ENCODE results near the gene RBBP4. TPM values are rescaled to one million over a fixed set of nuclear protein-coding genes. Genes with fewer than 3 reads are reported as not detected.

Gene RBBP4
- total and polyA plus RNA-seq, 2 of the 8 experiments (the other 6 are each of a cell fraction or from before 2014, with no cell fraction given) = 147 to 397 TPM

- Histone ChIP-seq H2BK5ac (ENCODE audit: low read depth, low read length) (no peak overlapping the region), H3K36me3 (ENCODE audit: control insufficient read depth in 2 of 4, insufficient read depth in 4 of 4, low read length in 3 of 4) (peaks cover 0 to 7% (median 0%) of the 10 kb centered on the region in 4 experiments; a peak in 2 of 8 replicates), H4K91ac (replicated peaks; ENCODE audit: insufficient read length, low read length) (no peak overlapping the region), H2BK20ac (ENCODE audit: low read length) (no peak overlapping the region), H2BK12ac (ENCODE audit: low read depth, low read length) (no peak overlapping the region), H3K23ac (ENCODE audit: insufficient read length) (no peak overlapping the region), H3K56ac (replicated peaks; ENCODE audit: insufficient read length, low read depth, low read length) (no peak overlapping the region), H3K4me1 (replicated peaks in 1 of 4; ENCODE audit: control insufficient read depth in 3 of 4, insufficient read depth in 4 of 4, low read length in 3 of 4) (no peaks in the 10 kb centered on the region), H3K79me1 (ENCODE audit: low read depth, low read length) (no peaks in the 10 kb centered on the region), H2AFZ (ENCODE audit: low read length) (no peak overlapping the region), H3K18ac (ENCODE audit: extremely low read depth, low read length) (no peak overlapping the region), H3K4ac (replicated peaks; ENCODE audit: insufficient read length, low read depth, low read length) (no peak overlapping the region), H2AK5ac (ENCODE audit: low read depth, low read length) (no peak overlapping the region), H3K27me3 (replicated peaks in 1 of 4; ENCODE audit: control insufficient read depth in 3 of 4, extremely low read depth in 1 of 4, insufficient read depth in 3 of 4, low read length in 3 of 4) (no peaks in the 10 kb centered on the region), H3K9ac (replicated peaks in 1 of 4; ENCODE audit: extremely low read depth in 1 of 4, low read depth in 3 of 4, low read length in 3 of 4) (no peak overlapping the region), H3K27ac (ENCODE audit: low read depth, low read length) (no peak overlapping the region), H3K23me2 (ENCODE audit: low read depth, low read length) (no peaks in the 10 kb centered on the region), H2BK15ac (ENCODE audit: low read length) (no peak overlapping the region), H4K20me1 (replicated peaks in 1 of 2; ENCODE audit: control insufficient read depth in 1 of 2, insufficient read depth in 2 of 2, low read length in 2 of 2) (no peaks in the 10 kb centered on the region), H4K5ac (ENCODE audit: insufficient read length, low read depth, low read length) (no peak overlapping the region), H3K4me3 (ENCODE audit: extremely low read depth in 1 of 4, insufficient read depth in 2 of 4, low read depth in 3 of 4, low read length in 4 of 4) (no peak overlapping the region), H3K79me2 (ENCODE audit: control insufficient read depth in 1 of 2, insufficient read depth in 2 of 2, low read length in 2 of 2) (no peaks in the 10 kb centered on the region), H3K14ac (ENCODE audit: insufficient read length) (no peak overlapping the region), H3K4me2 (ENCODE audit: insufficient read depth in 1 of 2, low read depth in 2 of 2, low read length in 2 of 2) (no peak overlapping the region), H2BK120ac (replicated peaks; ENCODE audit: low read depth, low read length) (no peak overlapping the region), H3K9me3 (ENCODE audit: insufficient read depth in 2 of 2, low read depth in 1 of 2, low read length in 1 of 2) (no peaks in the 10 kb centered on the region), H4K8ac (ENCODE audit: extremely low read depth, insufficient read depth, low read length) (no peak overlapping the region)
- WGBS, 2 experiments (ENCODE audit: extremely low coverage in 1 of 2, insufficient coverage in 1 of 2, insufficient read length in 1 of 2, insufficient replicate concordance in 2 of 2, low coverage in 1 of 2, low lambda C conversion rate in 2 of 2, missing lambda C conversion rate in 1 of 2) = 90% methylated on average over 5 of the region's 5 CpGs; no CpG with 5 or more reads in 1 of the 2 experiments
- DNase-seq (ENCODE audit: low read depth in 1 of 2, low spot score in 2 of 2) (no peak), FAIRE-seq (no peak)
- CTCF ChIA-PET (ENCODE audit: partially characterized antibody) = interaction anchor here (0.6 to 2.5 kb wide), 9 partner anchors 9 to 267 kb away, joined by 3 to 8 read pairs (median 5); no protein-coding TSS in a partner anchor
- POLR2A ChIA-PET (ENCODE audit: partially characterized antibody) = interaction anchor here (0.6 to 2.5 kb wide), 8 partner anchors 8 to 223 kb away, joined by 3 to 9 read pairs (median 4); no protein-coding TSS in a partner anchor
- TF ChIP-seq CBX5 (IDR thresholded peaks at IDR 0.05; ENCODE audit: low read depth, low read length) (no peak), POLR2AphosphoS5 (IDR thresholded peaks at IDR 0.05; ENCODE audit: low read depth, low read length) (no peak), TAF7 (optimal IDR thresholded peaks at IDR 0.05; ENCODE audit: borderline replicate concordance, low read depth, low read length) (no peak), CEBPB (IDR thresholded peaks at IDR 0.05; ENCODE audit: low read depth, low read length) (no peak), GABPA (IDR thresholded peaks at IDR 0.05; ENCODE audit: borderline replicate concordance, insufficient read depth, low read length) (no peak), POU5F1 (IDR thresholded peaks at IDR 0.05; ENCODE audit: low read depth, low read length) (no peak), RNF2 (IDR thresholded peaks at IDR 0.05; ENCODE audit: borderline replicate concordance, low read depth, low read length, missing control alignments, poor library complexity, severe bottlenecking) (no peak), SP2 (IDR thresholded peaks at IDR 0.05; ENCODE audit: low read length) (no peak), POLR2A (IDR thresholded peaks at IDR 0.05; ENCODE audit: control extremely low read depth in 1 of 2, low read depth in 2 of 2, low read length in 2 of 2) (no peak), JUN (IDR thresholded peaks at IDR 0.05; ENCODE audit: low read depth, low read length) (no peak), MAX (IDR thresholded peaks at IDR 0.05) (no peak), KDM5A (IDR thresholded peaks at IDR 0.05; ENCODE audit: low read length) (no peak)
These were observed 31.1 kb upstream of the RBBP4 start for GRCh38 chr1:32619701-32620485.
